ENCODE results near the gene IWS1.
"Not testable (repeated sequence)": the region's sequence is repeated elsewhere in the genome, so short reads cannot be mapped to it uniquely, and the experiment has no call there.

Gene IWS1

DNA sequence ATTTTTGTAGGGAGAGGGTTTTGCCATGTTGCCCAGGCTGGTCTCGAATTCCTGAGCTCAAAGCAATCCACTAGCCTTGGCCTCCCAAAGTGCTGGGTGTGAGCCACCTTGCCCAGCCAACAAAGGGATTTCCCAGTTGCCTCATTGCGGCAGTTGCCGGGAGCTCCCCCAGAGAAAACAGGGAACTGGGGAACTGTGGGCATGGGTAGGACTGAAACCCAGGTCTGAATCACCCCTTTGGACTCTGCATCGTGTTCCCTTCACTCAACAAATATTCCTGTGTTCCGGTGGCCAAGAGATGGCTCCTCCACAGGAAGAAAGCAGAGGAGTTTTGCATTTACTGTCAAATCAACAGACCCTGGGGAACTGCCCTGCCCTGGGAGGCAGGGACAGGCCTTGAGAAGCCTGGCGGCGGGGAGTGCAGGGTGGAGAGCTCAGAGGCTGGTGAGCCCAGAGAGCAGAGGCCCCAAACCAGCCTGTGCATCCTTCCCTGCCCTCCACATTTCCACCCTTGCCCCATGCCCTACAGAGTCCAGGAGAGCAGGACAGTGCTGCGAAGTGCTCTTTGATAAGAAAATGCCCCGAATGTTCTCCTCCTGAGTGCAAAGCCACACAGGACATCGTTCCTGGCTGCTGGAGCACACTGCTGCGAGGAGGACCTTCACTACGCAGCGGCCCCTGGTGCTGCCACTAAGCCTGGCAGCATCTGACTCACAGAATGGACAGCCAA is 34.1 kb upstream of the IWS1 start:
- DNase-seq, result peak; percentile 28

DNA sequence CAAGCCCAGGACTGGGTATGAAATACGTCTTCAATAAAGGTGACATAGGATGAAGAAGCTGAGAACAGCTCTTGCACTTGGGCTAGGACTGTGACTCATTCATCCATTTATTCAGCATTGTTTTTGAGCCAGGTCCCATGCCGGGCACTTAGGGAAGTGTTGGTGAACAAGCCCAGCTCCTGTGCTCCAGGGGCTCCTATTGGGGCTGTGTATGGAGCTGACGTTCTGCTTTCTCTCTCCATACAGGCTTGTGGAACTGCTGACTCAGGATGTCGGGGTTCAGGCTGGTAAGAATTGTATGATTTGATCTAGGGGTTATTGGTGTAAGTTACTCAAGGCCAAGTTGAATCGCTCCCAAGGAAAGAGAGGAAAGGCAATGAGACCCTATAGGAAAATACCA is 33.2 kb upstream of the IWS1 start:
- DNase-seq, result peak; percentile 30

DNA sequence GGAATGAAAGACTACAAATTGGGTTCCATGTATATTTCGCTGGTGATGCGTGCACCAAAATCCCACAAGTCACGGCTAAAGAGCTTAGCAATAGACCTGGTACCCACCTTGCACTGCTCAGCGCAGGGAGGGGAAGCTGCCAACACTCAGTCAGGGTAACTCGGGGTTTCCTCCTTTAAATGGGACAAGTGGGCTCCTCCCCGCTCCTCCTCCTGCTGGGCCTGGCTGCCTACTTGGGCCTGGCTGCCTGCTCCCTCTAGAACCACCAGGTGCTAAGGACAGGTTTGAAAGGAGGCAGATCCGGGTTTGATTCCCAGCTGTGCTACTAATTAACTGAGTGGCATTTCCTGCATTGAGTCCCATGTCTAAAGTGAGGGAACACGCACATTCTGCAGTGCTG is 32.6 kb upstream of the IWS1 start:
- peak; percentile 20 for DNase-seq

DNA sequence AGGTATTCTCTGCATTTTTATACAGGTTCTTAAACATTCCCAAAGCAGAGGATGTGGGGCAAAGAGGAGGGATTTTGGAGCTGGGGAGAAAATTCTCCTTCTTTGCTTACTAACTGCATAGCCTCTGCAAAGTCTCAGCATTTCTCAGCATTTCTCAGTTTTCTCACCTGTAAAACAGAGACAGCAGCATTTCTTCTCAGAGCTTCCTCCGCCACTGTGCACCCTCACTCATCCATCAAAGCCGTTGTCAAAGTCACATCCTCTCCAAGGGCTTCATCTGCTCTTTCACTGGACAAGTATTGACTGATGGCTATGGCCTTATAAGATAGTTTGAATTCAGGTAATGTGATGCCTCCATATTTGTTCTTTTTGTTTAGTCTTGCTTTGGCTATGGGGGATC is 26.6 kb upstream of the IWS1 start:
- DNase-seq, result no peak

DNA sequence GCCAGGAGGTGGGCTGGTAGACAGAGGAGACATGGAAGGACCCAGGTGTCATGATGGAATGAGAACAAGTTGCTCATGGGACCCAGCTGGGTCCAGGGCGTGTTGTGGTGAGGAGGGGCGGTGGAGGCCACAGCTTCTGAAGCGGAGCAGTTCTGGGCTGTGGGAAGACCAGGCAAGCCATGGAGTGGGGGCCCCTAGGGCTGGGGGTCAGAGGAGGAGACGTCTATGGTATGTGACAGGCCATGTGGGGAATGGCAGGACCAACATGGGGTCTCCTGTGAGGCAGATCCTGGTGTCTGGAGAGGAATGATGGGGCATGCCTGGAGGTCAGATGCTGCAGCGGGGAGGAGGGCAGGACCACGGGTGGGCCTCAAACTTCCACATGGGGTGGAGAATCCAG is 26.0 kb upstream of the IWS1 start:
- no peak for DNase-seq

DNA sequence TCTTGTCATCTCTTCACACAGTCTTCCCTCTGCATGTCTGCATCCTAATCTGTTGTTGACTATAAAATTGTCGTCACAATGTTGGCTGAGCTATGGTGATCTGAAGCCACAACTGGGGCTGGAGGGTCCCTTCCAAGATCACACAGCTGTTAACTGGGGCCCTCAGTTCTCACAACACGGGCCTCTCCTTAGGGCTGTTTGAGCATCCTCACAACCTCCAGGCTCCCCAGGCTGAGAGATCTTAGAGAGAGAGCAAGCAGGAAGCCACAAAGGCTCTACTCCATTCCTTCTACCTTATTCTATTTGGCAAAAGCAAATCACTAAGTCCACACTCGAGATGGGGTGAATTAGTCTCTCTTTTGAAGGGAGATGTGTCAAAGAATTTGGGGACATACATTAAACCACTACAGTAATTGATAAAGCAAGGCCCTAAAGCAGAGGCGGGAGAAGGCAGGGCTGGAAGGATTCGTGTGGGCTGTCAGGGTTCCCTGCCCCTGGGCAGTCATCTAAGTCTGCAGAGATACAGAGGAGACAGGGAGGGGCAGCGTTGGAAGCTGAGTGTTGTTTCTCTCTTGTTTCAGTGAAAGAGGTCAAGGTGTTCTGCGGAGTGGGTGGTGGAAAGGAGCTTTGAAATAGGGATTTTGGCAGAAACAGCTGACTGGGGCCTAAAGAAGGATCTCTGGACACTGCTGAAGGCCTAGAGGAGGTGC is 25.1 kb upstream of the IWS1 start:
- DNase-seq, result no peak

DNA sequence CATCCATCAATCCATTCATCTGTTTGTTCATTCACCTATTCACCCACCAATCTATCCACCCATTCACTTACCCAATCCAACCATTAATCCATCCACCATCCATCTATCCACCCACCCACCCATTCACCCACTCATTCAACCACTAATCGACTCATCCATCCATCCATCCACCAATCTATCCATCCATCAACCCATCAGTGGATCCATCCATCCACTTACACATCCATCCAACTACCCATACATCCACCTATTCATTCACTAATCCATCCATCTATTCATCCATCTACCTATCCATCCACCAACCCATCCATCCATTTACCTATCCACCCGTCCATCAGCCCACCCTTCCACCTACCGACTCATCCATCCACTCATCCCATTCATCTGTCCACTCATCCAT is 20.5 kb upstream of the IWS1 start:
- DNase-seq, result no peak

DNA sequence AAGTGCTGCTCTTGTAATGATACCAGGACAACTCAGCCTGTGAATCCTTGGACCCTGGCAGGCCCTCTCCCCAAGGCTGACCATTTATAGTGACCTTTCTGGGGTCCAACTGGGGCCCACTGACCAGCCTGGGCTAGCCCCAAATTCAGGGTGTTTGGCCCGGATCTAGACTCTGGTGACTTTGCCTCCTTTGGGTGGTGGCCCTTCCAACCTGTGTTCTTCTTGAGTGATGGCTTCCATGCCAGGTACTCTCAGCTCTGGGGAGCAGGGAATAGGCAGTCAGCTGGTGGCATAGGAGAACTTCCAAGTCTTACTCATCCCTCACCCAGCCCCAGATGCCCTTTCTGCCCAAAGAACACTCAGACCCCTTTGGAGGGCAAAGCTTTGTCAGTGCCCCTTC is 19.5 kb upstream of the IWS1 start:
- no peak for DNase-seq

DNA sequence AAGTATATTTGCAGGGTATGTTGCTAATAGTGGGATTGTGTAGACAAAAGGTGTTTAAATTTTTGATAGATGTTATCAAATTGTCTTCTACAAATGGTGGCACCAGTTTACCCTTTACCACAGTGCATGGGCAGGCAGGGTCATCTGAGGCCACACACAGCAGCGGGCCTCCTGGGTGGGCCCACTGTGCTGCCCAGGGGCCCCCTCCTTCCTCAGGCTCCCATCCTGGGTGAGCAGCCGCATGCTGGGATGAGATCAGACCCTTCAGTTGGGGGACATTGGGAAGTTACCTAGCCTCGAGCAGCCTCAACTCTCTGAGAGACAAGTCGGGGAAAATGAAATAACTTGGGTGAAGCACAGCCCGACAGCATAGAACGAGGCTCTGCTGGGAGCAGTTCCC is 18.9 kb upstream of the IWS1 start:
- no peak for DNase-seq

DNA sequence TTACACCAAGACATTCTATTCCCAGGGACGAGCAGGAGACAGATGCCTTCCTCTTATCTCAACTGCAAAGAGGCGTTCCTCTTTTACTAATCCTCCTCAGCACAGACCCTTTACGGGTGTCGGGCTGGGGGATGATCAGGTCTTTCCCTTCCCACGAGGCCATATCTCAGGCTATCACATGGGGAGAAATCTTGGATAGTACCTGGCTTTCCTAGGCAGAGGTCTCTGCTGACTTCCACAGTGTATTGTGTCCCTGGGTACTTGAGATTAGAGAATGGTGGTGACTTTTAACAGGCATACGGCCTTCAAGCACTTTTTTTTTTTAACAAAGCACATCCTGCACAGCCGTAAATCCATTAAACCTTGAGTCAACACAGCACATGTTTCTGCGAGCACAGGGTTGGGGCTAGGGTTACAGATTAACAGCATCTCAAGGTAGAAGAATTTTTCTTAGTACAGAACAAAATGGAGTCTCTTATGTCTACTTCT is 16.8 kb upstream of the IWS1 start:
- DNase-seq, result not testable (repeated sequence)

DNA sequence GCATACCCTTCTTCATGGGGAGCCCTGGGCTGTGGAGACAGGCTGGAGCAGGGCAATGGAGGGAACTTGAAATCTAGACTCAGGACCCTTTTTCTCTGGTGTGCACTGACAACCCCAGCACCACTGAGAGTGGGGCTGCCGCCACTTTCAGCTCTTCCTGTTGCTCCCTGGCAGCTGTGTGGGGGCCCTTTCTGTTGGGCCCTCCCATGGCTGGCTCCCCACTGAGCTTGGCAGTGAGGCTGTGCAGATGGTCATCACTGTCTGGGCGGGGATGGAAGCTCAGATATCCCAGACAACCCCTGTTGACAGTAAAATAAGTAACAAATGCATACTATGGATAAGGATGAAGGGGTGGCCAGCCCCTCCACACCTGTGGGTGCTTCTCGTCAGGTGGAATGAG is 15.9 kb upstream of the IWS1 start:
- no peak for DNase-seq

DNA sequence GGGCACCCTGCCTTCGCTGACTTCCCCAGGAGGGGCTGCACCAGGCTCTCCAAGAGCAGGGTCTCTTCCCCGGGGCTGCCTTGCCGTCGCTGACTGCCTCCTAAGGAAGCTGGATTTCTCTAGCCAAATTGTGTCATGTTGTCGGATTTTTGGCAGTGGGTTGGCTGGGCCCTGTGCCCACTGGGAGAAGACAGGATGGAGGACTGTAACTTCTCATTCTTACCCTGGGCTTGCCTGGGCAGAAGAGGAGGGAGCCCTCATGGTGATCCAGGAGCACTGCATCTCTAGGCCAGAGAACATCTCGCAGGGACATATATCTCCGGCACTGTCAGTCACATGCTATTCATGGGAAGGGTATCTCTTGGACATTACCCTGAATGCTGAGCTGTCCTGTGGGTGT is 15.5 kb upstream of the IWS1 start:
- no peak for DNase-seq

DNA sequence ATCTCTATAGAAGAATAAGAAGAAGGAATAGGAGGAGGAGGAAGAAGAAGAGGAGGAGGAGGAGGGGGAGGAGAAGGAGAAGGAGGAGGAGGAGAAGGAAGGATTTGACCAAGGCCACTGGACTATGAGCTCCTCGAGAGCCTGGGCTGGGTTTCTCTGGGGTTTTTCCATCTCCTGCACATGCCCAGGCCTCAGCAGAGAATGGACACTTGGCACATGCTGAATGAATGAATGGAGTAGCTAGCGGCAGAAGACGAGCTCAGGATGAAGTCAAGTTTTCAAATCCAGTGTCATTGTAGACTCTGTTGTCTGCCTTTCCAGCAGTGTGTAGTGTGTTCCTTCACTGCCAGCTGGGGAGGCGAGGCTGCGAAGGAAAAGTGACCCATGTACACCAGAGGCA is 11.4 kb upstream of the IWS1 start:
- DNase-seq, result no peak

DNA sequence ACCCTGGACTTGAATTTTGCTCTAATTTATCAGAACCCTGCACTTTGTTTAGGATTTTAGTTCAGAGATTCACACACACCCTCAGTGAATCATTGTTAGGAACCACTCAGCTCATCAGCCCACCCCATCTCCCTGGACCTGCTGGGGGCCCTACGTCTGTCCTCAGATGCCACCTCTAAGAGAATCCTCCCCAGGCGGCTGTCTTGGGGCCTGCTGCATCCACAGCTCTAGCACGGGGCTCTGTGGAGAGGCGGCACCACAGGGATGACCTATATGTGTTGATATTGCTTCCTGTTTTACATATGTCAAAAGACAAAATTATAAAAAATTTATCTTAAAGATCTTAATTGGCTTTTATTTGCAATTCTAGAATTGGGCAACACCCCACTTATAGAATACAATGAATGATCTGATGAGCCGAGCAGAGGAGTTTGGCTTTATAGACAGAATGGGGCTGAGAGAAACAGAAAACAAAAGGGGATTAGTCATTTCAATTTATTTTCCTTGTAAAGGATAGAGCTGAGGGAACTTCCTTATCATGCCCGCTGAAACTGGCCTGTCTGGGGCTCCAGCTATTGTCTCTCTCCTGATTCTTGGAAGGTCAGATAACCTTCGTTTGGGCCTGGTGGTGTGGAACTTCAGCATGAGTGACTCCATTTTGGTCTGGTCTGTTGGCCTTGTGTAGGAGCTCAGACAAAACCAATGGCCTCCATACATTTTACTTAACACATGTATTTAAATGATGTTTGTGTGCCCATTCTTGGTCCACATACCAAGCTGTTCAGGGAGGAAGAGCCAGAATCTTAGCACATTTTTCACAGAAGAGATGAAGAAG is 10.6 kb upstream of the IWS1 start:
- DNase-seq, result no peak

DNA sequence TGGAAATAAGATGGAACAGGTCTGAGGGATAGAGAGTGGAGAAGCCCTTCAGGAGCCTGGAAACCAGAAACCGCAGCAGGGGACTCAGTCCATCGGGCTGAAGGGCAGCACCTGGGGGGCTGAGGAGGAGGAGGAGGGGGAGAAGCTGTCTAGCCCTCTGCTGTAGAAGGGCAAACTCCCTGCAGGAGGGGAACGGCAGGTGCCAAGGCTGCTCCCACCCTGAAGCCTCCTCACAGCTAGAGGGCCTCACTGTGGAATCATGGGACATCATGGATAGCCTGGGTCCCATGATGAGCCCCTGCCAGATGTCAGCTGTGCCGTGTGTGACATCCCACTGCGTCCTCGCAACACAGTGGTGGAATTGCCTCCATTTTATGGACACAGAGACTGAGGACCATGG is 9.6 kb upstream of the IWS1 start:
- no peak for DNase-seq

DNA sequence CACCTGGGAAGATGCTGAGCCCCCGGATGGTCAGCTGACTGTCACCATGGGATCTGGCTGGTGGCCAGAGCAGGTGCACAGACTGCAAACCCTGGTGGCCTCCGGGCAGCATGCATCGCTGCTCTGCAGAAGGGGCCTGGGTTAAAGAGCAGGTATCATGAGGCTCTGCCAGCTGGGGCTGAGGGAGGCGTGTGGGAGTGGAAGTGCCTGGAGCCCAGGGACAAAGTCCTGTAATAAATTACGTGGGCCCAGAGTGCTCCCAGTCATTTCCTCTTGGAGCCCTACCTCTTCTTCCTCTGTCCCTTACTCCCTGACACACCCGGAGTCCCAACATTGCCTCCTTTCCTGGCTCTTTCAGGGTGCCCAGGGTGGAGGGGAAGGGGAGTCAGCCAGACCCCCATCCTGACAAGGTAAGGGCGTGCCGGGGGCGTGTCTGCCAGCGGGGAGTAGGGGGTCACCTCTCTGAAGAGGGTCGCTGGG is 9.2 kb upstream of the IWS1 start, which contains the start of gene MYO7B:
Gene MYO7B, plus strand, starts transcription at position 262 of the 480 bp plus-strand sequence. CDS start 24,040 bp downstream, outside the sequence.
- no peak for DNase-seq

DNA sequence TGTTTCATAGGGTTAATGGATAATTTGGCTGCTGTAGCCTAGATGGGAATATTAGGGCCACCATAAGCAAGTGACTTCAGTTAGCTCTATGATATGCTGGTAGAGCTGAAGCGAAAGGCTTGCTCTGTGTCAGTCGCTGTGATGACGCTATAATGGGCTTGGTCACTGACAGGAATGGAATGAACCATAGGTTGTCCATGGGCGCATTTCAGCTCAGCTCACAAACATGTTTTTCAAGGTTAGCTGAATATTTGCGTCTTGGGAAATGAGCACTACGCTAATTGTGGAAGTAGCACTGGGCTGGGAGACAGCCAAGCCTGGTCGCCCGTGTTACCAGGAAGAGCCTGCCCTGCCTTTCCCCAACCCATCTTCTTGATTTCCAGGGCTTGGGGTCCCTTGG is 6.0 kb upstream of the IWS1 start:
- no peak for DNase-seq

DNA sequence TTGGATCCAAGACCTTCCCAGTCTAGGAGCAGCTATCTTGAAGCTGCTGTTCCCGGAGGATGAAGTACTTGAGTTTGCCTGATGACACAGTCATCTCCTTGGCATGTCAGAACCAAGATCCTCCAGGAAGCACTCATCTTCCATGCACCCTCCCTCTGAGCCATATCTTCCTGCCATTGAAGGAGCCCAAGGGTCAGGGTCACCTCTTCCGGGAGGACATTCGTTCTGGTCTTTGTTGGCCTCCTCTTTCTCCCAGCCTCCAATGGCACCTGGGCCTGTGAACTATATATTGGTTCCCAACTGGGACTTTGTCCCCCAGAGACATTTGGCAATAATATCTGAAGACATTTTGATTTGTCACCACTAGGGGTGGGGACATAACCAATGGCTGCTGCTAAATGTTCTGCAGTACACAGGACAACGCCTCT is 4.9 kb upstream of the IWS1 start:
- no peak for DNase-seq

DNA sequence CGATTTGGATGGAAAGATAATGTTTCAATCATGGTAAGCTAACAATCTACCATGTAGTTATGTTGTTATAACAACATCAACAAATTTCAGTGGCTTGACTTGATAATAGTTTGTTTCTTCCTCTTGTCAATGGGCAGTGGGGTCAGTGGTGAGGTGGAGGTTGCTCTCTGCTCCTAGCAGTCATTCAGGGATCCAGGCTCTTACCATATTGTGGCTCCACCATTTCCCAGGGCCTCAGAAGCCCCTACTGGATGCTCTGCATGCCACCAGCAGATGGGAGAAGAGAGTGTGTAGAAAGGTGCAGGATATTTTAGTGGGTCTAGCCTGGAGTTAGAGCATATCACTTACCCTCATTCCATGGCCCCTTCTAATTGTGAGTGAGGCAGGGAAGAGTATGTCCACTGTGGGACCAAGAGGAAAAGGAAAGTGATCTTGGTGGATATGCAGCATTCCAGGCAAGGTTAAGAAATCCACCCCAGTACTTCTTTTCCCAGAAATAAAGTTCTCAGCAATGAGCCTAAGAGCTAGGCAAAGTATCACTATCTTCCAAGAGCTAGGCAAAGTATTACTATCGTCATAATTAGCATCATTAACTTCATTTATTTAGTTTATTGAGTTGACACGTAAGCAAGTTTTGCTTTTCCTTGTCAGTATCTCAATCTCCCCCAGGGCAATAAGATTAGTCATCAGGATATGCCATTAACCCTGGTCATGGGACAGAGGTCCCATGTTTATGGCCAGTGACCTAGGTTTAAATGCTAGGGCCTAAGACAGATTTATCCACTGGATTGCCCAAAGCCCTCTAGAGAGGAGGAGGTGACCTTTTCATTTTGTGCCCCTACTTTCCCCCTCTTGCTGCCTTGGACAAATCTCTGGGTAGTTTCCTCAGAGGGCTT is 4.2 kb upstream of the IWS1 start:
- DNase-seq, result no peak

DNA sequence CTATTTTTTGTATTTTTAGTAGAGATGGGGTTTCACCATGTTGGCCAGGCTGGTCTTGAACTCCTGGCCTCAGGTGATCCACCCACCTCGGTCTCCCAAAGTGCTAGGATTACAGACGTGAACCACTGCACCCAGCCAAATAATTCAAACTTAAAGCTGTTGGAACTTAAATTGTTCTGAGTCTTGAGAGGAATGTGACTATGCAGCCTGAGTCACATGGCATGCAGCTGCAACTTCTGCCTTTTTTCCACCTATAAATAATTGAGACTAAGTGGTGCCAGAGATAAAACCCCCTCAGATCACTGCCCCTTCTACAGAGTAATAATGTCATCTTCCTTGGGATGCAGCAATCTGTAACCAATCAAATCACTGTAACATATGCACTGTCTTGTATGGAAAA is 3.1 kb upstream of the IWS1 start:
- not testable (repeated sequence) for DNase-seq

DNA sequence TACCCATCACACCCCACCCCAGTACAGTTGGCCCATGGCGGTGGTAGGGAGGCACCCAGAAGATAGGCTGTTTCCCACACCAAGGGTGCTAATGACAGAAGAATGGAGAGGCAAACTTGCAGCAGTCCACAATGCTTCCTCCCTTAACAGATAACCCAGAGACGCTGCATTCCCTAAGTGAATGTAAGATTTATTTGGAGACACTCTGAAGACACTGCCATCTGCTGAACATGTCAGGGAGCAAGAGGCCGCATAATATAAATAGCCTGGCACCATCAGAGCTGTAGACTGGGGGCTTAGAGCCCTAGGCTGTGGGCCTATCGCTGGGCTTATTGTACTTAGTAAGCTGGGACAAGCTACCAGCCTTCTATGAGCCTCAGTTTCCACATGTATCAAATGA is 2.2 kb upstream of the IWS1 start:
- DNase-seq, result no peak

All from right forelimb (tissue), 1 donor.